ENCODE data around the gene FBXW8. TPM values are rescaled to one million over a fixed set of nuclear protein-coding genes. Genes with fewer than 3 reads are reported as not detected.

The FBXW8 gene
- total and polyA plus RNA-seq, 5 donors from 2014 or later: 3.6 to 10.4 (median 6.6) TPM

GRCh38 chr12:116880817-116881324 is 29.9 kb upstream of the FBXW8 start:
- H3K36me3 ChIP-seq (ENCODE audit: control insufficient read depth, insufficient read depth, low read length): no peaks in the 10 kb centered on the region
- peaks cover 35% of the 10 kb centered on the region for H3K4me1 ChIP-seq (ENCODE audit: control insufficient read depth, insufficient read depth, low read length, poor library complexity, severe bottlenecking)
- peaks cover 25% of the 10 kb centered on the region for H3K27me3 ChIP-seq (ENCODE audit: control insufficient read depth, insufficient read depth, low read length)
- no peak overlapping the region for H3K27ac ChIP-seq (ENCODE audit: insufficient read depth, low read length, poor library complexity, severe bottlenecking)
- Mint-ChIP-seq H3K4me1 (peaks cover 0 to 37% (median 21%) of the 10 kb centered on the region in 4 donors), H3K36me3 (no peaks in the 10 kb centered on the region), H3K9me3 (peaks cover 0 to 2% (median 0%) of the 10 kb centered on the region in 7 donors), H3K27me3 (peaks cover 82% of the 10 kb centered on the region), H3K27ac (peak overlapping the region in 1 of 3 donors; percentile 12), H3K4me3 (peak overlapping the region; percentile 7 to 83 (median 46))
- peak in 2 of 3 donors; percentile 20 to 62 for DNase-seq
- H3K4me3 ChIP-seq (ENCODE audit: low read depth, low read length): no peak overlapping the region
- no peaks in the 10 kb centered on the region for H3K9me3 ChIP-seq (ENCODE audit: control insufficient read depth in 2 of 2, low read length in 2 of 2)
- ATAC-seq (ENCODE audit: low read depth in 2 of 2): peak; percentile 58 to 66

GRCh38 chr12:116881325-116881876 is 29.3 kb upstream of the FBXW8 start, which contains the start of gene HRK:
Gene HRK, minus strand, starts transcription at chr12:116881441. Its CDS starts 134 bp downstream, at chr12:116881307.
- peaks cover 35% of the 10 kb centered on the region for H3K4me1 ChIP-seq (ENCODE audit: control insufficient read depth, insufficient read depth, low read length, poor library complexity, severe bottlenecking)
- Mint-ChIP-seq H3K4me1 (peaks cover 0 to 37% (median 21%) of the 10 kb centered on the region in 4 donors), H3K9me3 (peaks cover 0 to 2% (median 0%) of the 10 kb centered on the region in 7 donors), H3K4me3 (peak within 1 kb of the TSS; percentile 59 to 83 (median 70)), H3K27me3 (peaks cover 82% of the 10 kb centered on the region), H3K36me3 (no peaks in the 10 kb centered on the region), H3K27ac (peak within 1 kb of the TSS in 1 of 3 donors; percentile 12)
- ATAC-seq (ENCODE audit: low read depth in 2 of 2) (no peak), DNase-seq (no peak)
- H3K9me3 ChIP-seq (ENCODE audit: control insufficient read depth in 2 of 2, low read length in 2 of 2): no peaks in the 10 kb centered on the region
- H3K27ac ChIP-seq (ENCODE audit: insufficient read depth, low read length, poor library complexity, severe bottlenecking): no peak within 1 kb of the TSS
- peaks cover 25% of the 10 kb centered on the region for H3K27me3 ChIP-seq (ENCODE audit: control insufficient read depth, insufficient read depth, low read length)
- H3K4me3 ChIP-seq (ENCODE audit: low read depth, low read length): no peak within 1 kb of the TSS
- H3K36me3 ChIP-seq (ENCODE audit: control insufficient read depth, insufficient read depth, low read length): no peaks in the 10 kb centered on the region

GRCh38 chr12:116881877-116882507 is 28.8 kb upstream of the FBXW8 start:
- H3K36me3 ChIP-seq (ENCODE audit: control insufficient read depth, insufficient read depth, low read length): no peaks in the 10 kb centered on the region
- DNase-seq: no peak
- H3K27ac ChIP-seq (ENCODE audit: insufficient read depth, low read length, poor library complexity, severe bottlenecking): no peak overlapping the region
- peaks cover 35% of the 10 kb centered on the region for H3K4me1 ChIP-seq (ENCODE audit: control insufficient read depth, insufficient read depth, low read length, poor library complexity, severe bottlenecking)
- no peak overlapping the region for H3K4me3 ChIP-seq (ENCODE audit: low read depth, low read length)
- peak overlapping the region; percentile 59 to 76 (median 66) for H3K4me3 Mint-ChIP-seq
- no peak for ATAC-seq (ENCODE audit: low read depth in 2 of 2)
- peaks cover 80% of the 10 kb centered on the region for H3K27me3 Mint-ChIP-seq
- no peaks in the 10 kb centered on the region for H3K9me3 ChIP-seq (ENCODE audit: control insufficient read depth in 2 of 2, low read length in 2 of 2)
- H3K4me1 Mint-ChIP-seq: peaks cover 0 to 37% (median 21%) of the 10 kb centered on the region in 4 donors
- H3K27me3 ChIP-seq (ENCODE audit: control insufficient read depth, insufficient read depth, low read length): peaks cover 22% of the 10 kb centered on the region
- H3K36me3 Mint-ChIP-seq: no peaks in the 10 kb centered on the region
- H3K9me3 Mint-ChIP-seq: peaks cover 0 to 2% (median 0%) of the 10 kb centered on the region in 7 donors
- H3K27ac Mint-ChIP-seq: no peak overlapping the region

GRCh38 chr12:116882742-116883141 is 28.0 kb upstream of the FBXW8 start:
- H3K27ac ChIP-seq (ENCODE audit: insufficient read depth, low read length, poor library complexity, severe bottlenecking): no peak overlapping the region
- H3K36me3 ChIP-seq (ENCODE audit: control insufficient read depth, insufficient read depth, low read length): no peaks in the 10 kb centered on the region
- DNase-seq: no peak
- H3K27me3 Mint-ChIP-seq: peaks cover 78% of the 10 kb centered on the region
- peaks cover 25% of the 10 kb centered on the region for H3K27me3 ChIP-seq (ENCODE audit: control insufficient read depth, insufficient read depth, low read length)
- ATAC-seq (ENCODE audit: low read depth in 2 of 2): no peak
- no peaks in the 10 kb centered on the region for H3K36me3 Mint-ChIP-seq
- peaks cover 0 to 2% (median 0%) of the 10 kb centered on the region in 7 donors for H3K9me3 Mint-ChIP-seq
- H3K4me3 Mint-ChIP-seq: peak overlapping the region in 2 of 4 donors; percentile 63 to 70
- peaks cover 35% of the 10 kb centered on the region for H3K4me1 ChIP-seq (ENCODE audit: control insufficient read depth, insufficient read depth, low read length, poor library complexity, severe bottlenecking)
- no peaks in the 10 kb centered on the region for H3K9me3 ChIP-seq (ENCODE audit: control insufficient read depth in 2 of 2, low read length in 2 of 2)
- H3K4me3 ChIP-seq (ENCODE audit: low read depth, low read length): no peak overlapping the region
- no peak overlapping the region for H3K27ac Mint-ChIP-seq
- peaks cover 0 to 37% (median 21%) of the 10 kb centered on the region in 4 donors for H3K4me1 Mint-ChIP-seq

GRCh38 chr12:116884871-116885270 is 25.9 kb upstream of the FBXW8 start:
- no peak overlapping the region for H3K27ac Mint-ChIP-seq

GRCh38 chr12:116885491-116885890 is 25.3 kb upstream of the FBXW8 start:
- H3K4me3 Mint-ChIP-seq: no peak overlapping the region

More at GRCh38 chr12:116884871-116885270, 25.9 kb upstream of the FBXW8 start:
- no peak for DNase-seq
- H3K4me3 Mint-ChIP-seq: no peak overlapping the region
- H3K4me1 Mint-ChIP-seq: peaks cover 0 to 22% (median 11%) of the 10 kb centered on the region in 4 donors
- H3K9me3 ChIP-seq (ENCODE audit: control insufficient read depth in 2 of 2, low read length in 2 of 2): no peaks in the 10 kb centered on the region
- H3K4me1 ChIP-seq (ENCODE audit: control insufficient read depth, insufficient read depth, low read length, poor library complexity, severe bottlenecking): peaks cover 17% of the 10 kb centered on the region
- H3K36me3 ChIP-seq (ENCODE audit: control insufficient read depth, insufficient read depth, low read length): no peaks in the 10 kb centered on the region
- peaks cover 73% of the 10 kb centered on the region for H3K27me3 Mint-ChIP-seq
- H3K4me3 ChIP-seq (ENCODE audit: low read depth, low read length): no peak overlapping the region
- H3K36me3 Mint-ChIP-seq: no peaks in the 10 kb centered on the region
- H3K27ac ChIP-seq (ENCODE audit: insufficient read depth, low read length, poor library complexity, severe bottlenecking): no peak overlapping the region
- ATAC-seq (ENCODE audit: low read depth in 2 of 2): no peak
- H3K9me3 Mint-ChIP-seq: no peaks in the 10 kb centered on the region
- H3K27me3 ChIP-seq (ENCODE audit: control insufficient read depth, insufficient read depth, low read length): peaks cover 21% of the 10 kb centered on the region

GRCh38 chr12:116887244-116887643 is 23.5 kb upstream of the FBXW8 start:
- no peak overlapping the region for H3K27ac ChIP-seq (ENCODE audit: insufficient read depth, low read length, poor library complexity, severe bottlenecking)
- H3K4me3 ChIP-seq (ENCODE audit: low read depth, low read length): no peak overlapping the region
- H3K9me3 ChIP-seq (ENCODE audit: control insufficient read depth in 2 of 2, low read length in 2 of 2): no peaks in the 10 kb centered on the region
- H3K27me3 ChIP-seq (ENCODE audit: control insufficient read depth, insufficient read depth, low read length): peaks cover 19% of the 10 kb centered on the region
- no peaks in the 10 kb centered on the region for H3K4me1 ChIP-seq (ENCODE audit: control insufficient read depth, insufficient read depth, low read length, poor library complexity, severe bottlenecking)
- no peak overlapping the region for H3K27ac Mint-ChIP-seq
- H3K27me3 Mint-ChIP-seq: peaks cover 61% of the 10 kb centered on the region
- peaks cover 0 to 6% (median 1%) of the 10 kb centered on the region in 4 donors for H3K4me1 Mint-ChIP-seq
- ATAC-seq (ENCODE audit: low read depth in 2 of 2) (no peak), DNase-seq (no peak)
- H3K36me3 Mint-ChIP-seq: no peaks in the 10 kb centered on the region
- H3K4me3 Mint-ChIP-seq: no peak overlapping the region
- H3K9me3 Mint-ChIP-seq: peaks cover 0 to 3% (median 0%) of the 10 kb centered on the region in 7 donors
- H3K36me3 ChIP-seq (ENCODE audit: control insufficient read depth, insufficient read depth, low read length): no peaks in the 10 kb centered on the region

More at GRCh38 chr12:116885491-116885890, 25.3 kb upstream of the FBXW8 start:
- peaks cover 0 to 3% (median 0%) of the 10 kb centered on the region in 7 donors for H3K9me3 Mint-ChIP-seq
- H3K27ac Mint-ChIP-seq: no peak overlapping the region
- Histone ChIP-seq H3K36me3 (ENCODE audit: control insufficient read depth, insufficient read depth, low read length) (no peaks in the 10 kb centered on the region), H3K4me1 (ENCODE audit: control insufficient read depth, insufficient read depth, low read length, poor library complexity, severe bottlenecking) (peaks cover 11% of the 10 kb centered on the region), H3K27me3 (ENCODE audit: control insufficient read depth, insufficient read depth, low read length) (peaks cover 19% of the 10 kb centered on the region), H3K9me3 (ENCODE audit: control insufficient read depth in 2 of 2, low read length in 2 of 2) (no peaks in the 10 kb centered on the region), H3K4me3 (ENCODE audit: low read depth, low read length) (no peak overlapping the region), H3K27ac (ENCODE audit: insufficient read depth, low read length, poor library complexity, severe bottlenecking) (no peak overlapping the region)
- peaks cover 0 to 16% (median 7%) of the 10 kb centered on the region in 4 donors for H3K4me1 Mint-ChIP-seq
- ATAC-seq (ENCODE audit: low read depth in 2 of 2) (no peak), DNase-seq (no peak)
- peaks cover 67% of the 10 kb centered on the region for H3K27me3 Mint-ChIP-seq
- no peaks in the 10 kb centered on the region for H3K36me3 Mint-ChIP-seq
